K562 (cell line): ENCODE results near the gene LBHD2. TPM values are rescaled to one million over a fixed set of nuclear protein-coding genes. Genes with fewer than 3 reads are reported as not detected.

Source experiments
- ATF1 ChIP-seq, 2 experiments: fragments of 450-650 bp in 1 of 2; IDR thresholded peaks; 2 replicates each; pipeline ENCODE4 v1.6.1; 2016; ENCODE audit warnings: missing compliant biosample characterization in 1 of 2, missing genetic modification characterization in 1 of 2
- CREB3L1 ChIP-seq: fragments of 450-650 bp; IDR thresholded peaks from 2 replicates; pipeline ENCODE4 v1.6.1; 2014; ENCODE audit warnings: low read depth, mild to moderate bottlenecking, moderate library complexity, borderline replicate concordance
- MYC ChIP-seq, 2 experiments: fragments of 250-450 bp in 1 of 2; sonication (Bioruptor Pico) in 1 of 2; IDR thresholded peaks; 2 replicates each; pipeline versions ENCODE4 v1.5.1 to v1.6.1; 2012 to 2021; ENCODE audit warnings: low read depth in 2 of 2, borderline replicate concordance in 1 of 2, improper control_type of control experiment in 1 of 2, low read length in 1 of 2, mild to moderate bottlenecking in 1 of 2, moderate library complexity in 1 of 2
- MYNN ChIP-seq, 2 experiments: sonication (generic); formaldehyde crosslinking in 1 of 2; IDR thresholded peaks; 2 replicates each; pipeline versions ENCODE4 v1.5.0 to v1.6.1; 2016 to 2020; ENCODE audit warnings: antibody characterized with exemption in 1 of 2, missing genetic modification reagents in 1 of 2
- NCOA4 ChIP-seq: fragments of 450-650 bp; IDR thresholded peaks from 2 replicates; pipeline ENCODE4 v1.6.1; 2018; ENCODE audit warnings: mild to moderate bottlenecking; ENCODE audit not compliant: partially characterized antibody
- PBX2 ChIP-seq, 2 experiments: IDR thresholded peaks in 1 of 2; conservative IDR thresholded peaks in 1 of 2; 2 replicates each; pipeline ENCODE4 v1.6.1; 2016; ENCODE audit warnings: low read depth in 2 of 2, mild to moderate bottlenecking in 1 of 2, missing compliant biosample characterization in 1 of 2, missing genetic modification characterization in 1 of 2, moderate library complexity in 1 of 2
- ZNF280B ChIP-seq: fragments of 250-450 bp; sonication (Bioruptor Pico); IDR thresholded peaks from 2 replicates; pipeline ENCODE4 v1.5.1; 2021; ENCODE audit warnings: mild to moderate bottlenecking
- ZNF316 ChIP-seq: fragments of 450-650 bp; IDR thresholded peaks from 2 replicates; pipeline ENCODE4 v1.6.1; 2016
- ZNF347 ChIP-seq: fragments of 450-650 bp; formaldehyde crosslinking; IDR thresholded peaks from 2 replicates; pipeline ENCODE4 v1.4.0; 2020; ENCODE audit warnings: low read depth, mild to moderate bottlenecking, moderate library complexity
- polyA plus RNA-seq, 8 experiments: library from polyadenylated mRNA; depleted of rRNA in 4 of 8; stranded (reverse) in 5 of 8; unstranded in 3 of 8; fragments of >200 nt; fragmentation: Nextera tagmentation in 2 of 8; fragmentation: Illumina TruSeq in 1 of 8; extraction: Ambion mirVana in 2 of 8; extraction: Trizol in 1 of 8; gene quantifications; 2 replicates each; pipeline versions ENCODE4 v1.2.1 to v1.2.3, GENCODE V29; 2011 to 2014; ENCODE audit warnings: inconsistent platforms in 1 of 8, missing spikeins in 1 of 8
- total RNA-seq, 7 experiments: library from RNA; depleted of rRNA in 6 of 7; stranded (reverse); fragments of >200 nt in 6 of 7; fragmentation: Illumina TruSeq in 2 of 7; extraction: Trizol in 2 of 7; gene quantifications; 2 replicates each; pipeline versions ENCODE4 v1.2.1 to v1.2.3, GENCODE V29; 2011 to 2021; ENCODE audit warnings: low replicate concordance in 1 of 7
- TF ChIP-seq, protein P1 (sequence below), 2 experiments: fragments of 250-450 bp in 1 of 2; fragments of 450-650 bp in 1 of 2; sonication (Bioruptor Pico) in 1 of 2; IDR thresholded peaks; 2 replicates each; pipeline versions ENCODE4 v1.6.1 to v1.8.0; 2016 to 2021; ENCODE audit warnings: mild to moderate bottlenecking in 2 of 2, moderate library complexity in 2 of 2, missing compliant biosample characterization in 1 of 2, missing genetic modification characterization in 1 of 2
- TF ChIP-seq, protein P2 (sequence below): sonication (generic); formaldehyde crosslinking; IDR thresholded peaks from 2 replicates; pipeline ENCODE4 v1.8.0; 2022; ENCODE audit warnings: mild to moderate bottlenecking, missing genetic modification reagents

Gene LBHD2
- total and polyA plus RNA-seq, 9 of the 15 experiments (the other 6 are each of a cell fraction or from before 2014, with no cell fraction given) = not detected

DNA sequence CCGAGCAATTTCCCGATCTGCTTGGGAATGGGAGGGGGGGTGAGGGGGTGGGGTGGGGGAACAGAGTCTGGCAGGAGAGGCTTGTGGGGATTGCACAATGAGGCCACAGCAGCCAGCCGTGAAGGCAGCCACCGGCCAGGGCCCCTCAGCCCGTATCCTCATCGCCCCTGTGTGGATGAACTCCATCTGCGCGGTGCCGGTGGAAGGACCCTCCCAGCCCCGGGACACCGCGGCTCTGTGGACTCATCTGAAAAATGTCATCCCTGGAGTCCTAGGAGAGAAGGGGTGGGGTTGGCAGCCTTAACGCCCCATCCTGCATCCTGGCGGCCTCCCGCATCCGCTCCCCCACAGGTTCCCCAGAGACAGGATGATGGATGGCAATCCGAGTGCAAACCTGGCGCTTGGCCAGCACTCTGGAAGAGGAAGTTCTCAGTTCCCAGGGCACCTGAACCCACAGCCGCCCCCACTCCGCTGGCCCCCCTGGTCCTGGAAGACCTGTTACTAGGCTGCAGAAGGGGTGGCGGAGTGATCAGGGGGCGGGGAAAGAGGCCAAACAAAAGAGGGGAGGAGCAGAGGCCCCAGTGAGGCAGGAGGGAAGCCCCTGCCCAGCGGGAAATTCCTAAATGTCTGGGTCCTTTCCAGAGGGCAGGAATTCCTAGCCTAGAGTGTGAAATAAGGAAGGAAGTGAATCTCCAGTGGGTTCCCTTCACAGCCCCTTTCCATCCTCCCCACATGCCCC lies 38.0 kb downstream of the LBHD2 start (continued):
- TF ChIP-seq CREB3L1 (no peak), MYC (IDR thresholded peaks at IDR 0.05; ENCODE audit: low read depth, low read length) (no peak), MYC (CRISPR knock-in tag; IDR thresholded peaks at IDR 0.05; ENCODE audit: borderline replicate concordance, low read depth) (no peak), ZNF347 (CRISPR knock-in tag) (no peak), NCOA4 (no peak), PBX2 (CRISPR knock-in tag; IDR thresholded peaks at IDR 0.05; ENCODE audit: low read depth) (peak; percentile 99), PBX2 (tag; conservative IDR thresholded peaks at IDR 0.05; ENCODE audit: low read depth) (peak; percentile 97), ATF1 (CRISPR knock-in tag; IDR thresholded peaks at IDR 0.05) (no peak), ATF1 (tag; IDR thresholded peaks at IDR 0.05) (no peak), ZNF316 (no peak), ZNF280B (CRISPR knock-in tag) (no peak), MYNN (IDR thresholded peaks at IDR 0.05) (peak; percentile 77; the same call in 1 of the 2 replicates), MYNN (CRISPR knock-in tag; IDR thresholded peaks at IDR 0.05) (no peak)
- TF ChIP-seq, protein P1, sequence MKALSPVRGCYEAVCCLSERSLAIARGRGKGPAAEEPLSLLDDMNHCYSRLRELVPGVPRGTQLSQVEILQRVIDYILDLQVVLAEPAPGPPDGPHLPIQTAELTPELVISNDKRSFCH (CRISPR knock-in tag; IDR thresholded peaks at IDR 0.05) = no peak
- TF ChIP-seq, protein P1 (tag; IDR thresholded peaks at IDR 0.05) = no peak
- TF ChIP-seq, protein P2, sequence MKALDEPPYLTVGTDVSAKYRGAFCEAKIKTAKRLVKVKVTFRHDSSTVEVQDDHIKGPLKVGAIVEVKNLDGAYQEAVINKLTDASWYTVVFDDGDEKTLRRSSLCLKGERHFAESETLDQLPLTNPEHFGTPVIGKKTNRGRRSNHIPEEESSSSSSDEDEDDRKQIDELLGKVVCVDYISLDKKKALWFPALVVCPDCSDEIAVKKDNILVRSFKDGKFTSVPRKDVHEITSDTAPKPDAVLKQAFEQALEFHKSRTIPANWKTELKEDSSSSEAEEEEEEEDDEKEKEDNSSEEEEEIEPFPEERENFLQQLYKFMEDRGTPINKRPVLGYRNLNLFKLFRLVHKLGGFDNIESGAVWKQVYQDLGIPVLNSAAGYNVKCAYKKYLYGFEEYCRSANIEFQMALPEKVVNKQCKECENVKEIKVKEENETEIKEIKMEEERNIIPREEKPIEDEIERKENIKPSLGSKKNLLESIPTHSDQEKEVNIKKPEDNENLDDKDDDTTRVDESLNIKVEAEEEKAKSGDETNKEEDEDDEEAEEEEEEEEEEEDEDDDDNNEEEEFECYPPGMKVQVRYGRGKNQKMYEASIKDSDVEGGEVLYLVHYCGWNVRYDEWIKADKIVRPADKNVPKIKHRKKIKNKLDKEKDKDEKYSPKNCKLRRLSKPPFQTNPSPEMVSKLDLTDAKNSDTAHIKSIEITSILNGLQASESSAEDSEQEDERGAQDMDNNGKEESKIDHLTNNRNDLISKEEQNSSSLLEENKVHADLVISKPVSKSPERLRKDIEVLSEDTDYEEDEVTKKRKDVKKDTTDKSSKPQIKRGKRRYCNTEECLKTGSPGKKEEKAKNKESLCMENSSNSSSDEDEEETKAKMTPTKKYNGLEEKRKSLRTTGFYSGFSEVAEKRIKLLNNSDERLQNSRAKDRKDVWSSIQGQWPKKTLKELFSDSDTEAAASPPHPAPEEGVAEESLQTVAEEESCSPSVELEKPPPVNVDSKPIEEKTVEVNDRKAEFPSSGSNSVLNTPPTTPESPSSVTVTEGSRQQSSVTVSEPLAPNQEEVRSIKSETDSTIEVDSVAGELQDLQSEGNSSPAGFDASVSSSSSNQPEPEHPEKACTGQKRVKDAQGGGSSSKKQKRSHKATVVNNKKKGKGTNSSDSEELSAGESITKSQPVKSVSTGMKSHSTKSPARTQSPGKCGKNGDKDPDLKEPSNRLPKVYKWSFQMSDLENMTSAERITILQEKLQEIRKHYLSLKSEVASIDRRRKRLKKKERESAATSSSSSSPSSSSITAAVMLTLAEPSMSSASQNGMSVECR = no peak
